Raji (cell line): ENCODE measurements around the gene OR2M2.

Source experiments
- POLR2A ChIP-seq: IDR thresholded peaks from 2 replicates; pipeline ENCODE4 v1.6.1; 2011; ENCODE audit warnings: low read depth, low read length, control low read depth; ENCODE audit not compliant: insufficient read depth

Gene OR2M2

GRCh38 chr1:248174521-248174920 lies at the start of gene OR2M2:
TSS of gene OR2M2 (plus strand) at chr1:248174821. CDS start at chr1:248179986, 5,165 bp downstream.
- TF ChIP-seq POLR2A, result no peak

GRCh38 chr1:248127653-248128052 lies 47.0 kb upstream of the OR2M2 start:
- no peak for TF ChIP-seq POLR2A

GRCh38 chr1:248136811-248137210 lies 37.8 kb upstream of the OR2M2 start:
- TF ChIP-seq POLR2A, result no peak

GRCh38 chr1:248140846-248141245 lies 33.8 kb upstream of the OR2M2 start:
- TF ChIP-seq POLR2A, result no peak

GRCh38 chr1:248143311-248143710 lies 31.3 kb upstream of the OR2M2 start:
- no peak for TF ChIP-seq POLR2A

GRCh38 chr1:248144513-248145198 lies 30.0 kb upstream of the OR2M2 start, which contains the start of gene OR2M5:
TSS of gene OR2M5 (plus strand) at chr1:248145148. CDS start at chr1:248145148, 0 bp downstream.
- no peak for TF ChIP-seq POLR2A

GRCh38 chr1:248152056-248152827 lies 22.4 kb upstream of the OR2M2 start:
- TF ChIP-seq POLR2A, result no peak

- no peak for TF ChIP-seq POLR2A
These were observed 18.7 kb upstream of the OR2M2 start for GRCh38 chr1:248155927-248156326.

- no peak for TF ChIP-seq POLR2A
These were observed 15.9 kb upstream of the OR2M2 start for GRCh38 chr1:248158758-248159157.

GRCh38 chr1:248164031-248164430 lies 10.6 kb upstream of the OR2M2 start:
- no peak for TF ChIP-seq POLR2A

- no peak for TF ChIP-seq POLR2A
These were observed 9.4 kb upstream of the OR2M2 start for GRCh38 chr1:248165186-248165585.

- no peak for TF ChIP-seq POLR2A
These were observed 9.4 kb downstream of the OR2M2 start for GRCh38 chr1:248183996-248184395.

GRCh38 chr1:248187363-248187762 lies 12.7 kb downstream of the OR2M2 start:
- TF ChIP-seq POLR2A, result no peak

- no peak for TF ChIP-seq POLR2A
These were observed 14.4 kb downstream of the OR2M2 start for GRCh38 chr1:248189026-248189425.

GRCh38 chr1:248194117-248194516 lies 19.5 kb downstream of the OR2M2 start:
- no peak for TF ChIP-seq POLR2A

GRCh38 chr1:248196965-248197364 lies 22.3 kb downstream of the OR2M2 start, which contains the start of gene OR2M3:
TSS of gene OR2M3 (plus strand) at chr1:248197265. CDS start at chr1:248203068, 5,803 bp downstream.
- no peak for TF ChIP-seq POLR2A
